RWPE1 (cell line): ENCODE data around the gene KRTAP9-3.
"Not testable (repeated sequence)": the region's sequence is repeated elsewhere in the genome, so short reads cannot be mapped to it uniquely, and the experiment has no call there.

Experiments used
- CTCF ChIA-PET: fragments of 350-600 bp; sonication (Branson Sonifier 250); formaldehyde crosslinking; extraction: SDS; loops from one replicate; lab custom pipeline; 2021; lab: Yijun Ruan, JAX
- POLR2A ChIA-PET: fragments of 400-600 bp; formaldehyde crosslinking; extraction: SDS; loops from one replicate; lab custom pipeline; 2020; ENCODE audit warnings: antibody characterized with exemption; ENCODE audit not compliant: low non-redundant PET; lab: Yijun Ruan, JAX
- DNase-seq: peaks from one replicate; pipeline ENCODE4 v3.0.0; 2012; ENCODE audit warnings: low spot score
- H3K27ac ChIP-seq: fragments of 450-650 bp; 2 replicates; pipeline ENCODE4 v1.5.1; 2017
- CTCF ChIP-seq: fragments of 450-650 bp; conservative IDR thresholded peaks from 2 replicates; pipeline ENCODE4 v1.5.1; 2017; ENCODE audit warnings: low read depth, mild to moderate bottlenecking

The KRTAP9-3 gene

GRCh38 chr17:41256291-41256685 lies 24.0 kb downstream of the KRTAP9-3 start:
- ChIA-PET CTCF (no interaction called here), POLR2A (no interaction called here)
- no peak overlapping the region for H3K27ac ChIP-seq
- DNase-seq, result no peak
- TF ChIP-seq CTCF, result no peak

GRCh38 chr17:41258406-41258805 lies 26.2 kb downstream of the KRTAP9-3 start:
- POLR2A ChIA-PET, result no interaction called here
- DNase-seq, result no peak
- CTCF ChIA-PET, result no interaction called here
- no peak for TF ChIP-seq CTCF
- no peak overlapping the region for H3K27ac ChIP-seq

GRCh38 chr17:41263212-41263611 lies 31.0 kb downstream of the KRTAP9-3 start:
- no peak for TF ChIP-seq CTCF
- DNase-seq, result no peak
- H3K27ac ChIP-seq, result no peak overlapping the region
- ChIA-PET CTCF (no interaction called here), POLR2A (no interaction called here)

- ChIA-PET CTCF (no interaction called here), POLR2A (no interaction called here)
- TF ChIP-seq CTCF, result no peak
- H3K27ac ChIP-seq, result no peak overlapping the region
- no peak for DNase-seq
Observed at GRCh38 chr17:41264599-41264998, 32.4 kb downstream of the KRTAP9-3 start.

GRCh38 chr17:41265078-41265477 lies 32.8 kb downstream of the KRTAP9-3 start, which contains the start of gene KRTAP9-6:
TSS of gene KRTAP9-6 (plus strand) at chr17:41265378. CDS start at chr17:41265378, 0 bp downstream.
- ChIA-PET POLR2A (no interaction called here), CTCF (no interaction called here)
- TF ChIP-seq CTCF, result no peak
- DNase-seq, result no peak
- H3K27ac ChIP-seq, result no peak within 1 kb of the TSS

- DNase-seq, result no peak
- no peak overlapping the region for H3K27ac ChIP-seq
- POLR2A ChIA-PET, result no interaction called here
- no peak for TF ChIP-seq CTCF
- CTCF ChIA-PET, result no interaction called here
Observed at GRCh38 chr17:41267711-41268110, 35.5 kb downstream of the KRTAP9-3 start.

- H3K27ac ChIP-seq, POLR2A ChIA-PET, CTCF ChIA-PET, DNase-seq: not testable (repeated sequence)
Observed at GRCh38 chr17:41271323-41271722, 39.1 kb downstream of the KRTAP9-3 start.
